ENCODE data around the gene C6orf132.

C6orf132 gene

DNA sequence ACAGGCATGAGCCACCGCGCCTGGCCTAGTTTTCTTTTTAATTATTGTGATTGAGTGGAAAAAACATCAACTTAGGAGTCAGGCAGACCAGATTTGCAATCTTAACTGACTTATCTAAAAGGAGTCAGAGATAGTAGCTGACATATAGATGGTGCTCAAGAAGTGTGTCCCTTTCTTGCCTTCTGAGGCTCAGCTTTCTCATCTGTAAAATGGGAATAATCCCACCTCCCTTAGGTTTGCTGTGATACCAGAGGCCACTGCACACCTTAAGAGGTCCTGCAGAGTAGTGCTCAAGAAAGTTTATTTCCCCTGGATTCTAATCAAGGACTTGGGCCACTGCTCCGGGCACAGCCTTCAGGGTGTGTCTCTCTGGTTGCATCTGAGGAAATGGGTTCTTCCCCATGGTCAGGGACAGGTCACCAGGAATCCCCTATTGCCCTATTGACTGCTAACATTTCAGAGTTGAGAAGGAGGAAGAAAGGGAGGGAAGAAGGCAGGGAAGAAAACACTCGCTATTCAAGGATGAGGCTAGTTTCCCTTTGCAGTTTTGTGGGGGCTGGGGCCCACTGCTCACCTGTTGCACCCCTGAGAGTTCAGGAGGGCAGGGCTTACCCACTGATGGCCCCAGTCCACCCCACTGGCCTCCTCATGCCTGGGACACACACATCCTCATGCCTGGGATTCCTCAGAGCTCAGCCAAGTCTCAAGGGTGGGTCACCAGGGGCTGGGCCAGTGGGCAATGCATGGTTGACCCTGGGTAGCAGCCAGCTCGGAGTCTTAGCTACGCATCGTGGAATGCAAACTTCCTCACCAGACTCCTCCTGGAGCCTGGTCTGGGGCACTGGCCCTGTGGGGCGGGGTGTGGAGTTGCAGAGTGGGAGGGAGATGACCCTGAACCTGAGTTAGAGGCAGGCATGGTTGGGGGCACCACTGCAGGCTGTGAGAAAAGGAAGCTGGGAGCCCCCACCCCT lies 21.2 kb downstream of the C6orf132 start:
- Histone ChIP-seq H3K4me3 (ENCODE audit: low read depth, low read length) (no peak overlapping the region), H3K36me3 (replicated peaks) (peaks cover 14% of the 10 kb centered on the region), H3K27ac (no peak overlapping the region), H3K27me3 (replicated peaks) (no peaks in the 10 kb centered on the region)
- in situ Hi-C loops (cut with HindIII; ENCODE audit: low pct_ligation_motif_present, low sequenced_read_pairs) = no loop called here
- TF ChIP-seq, protein P1, sequence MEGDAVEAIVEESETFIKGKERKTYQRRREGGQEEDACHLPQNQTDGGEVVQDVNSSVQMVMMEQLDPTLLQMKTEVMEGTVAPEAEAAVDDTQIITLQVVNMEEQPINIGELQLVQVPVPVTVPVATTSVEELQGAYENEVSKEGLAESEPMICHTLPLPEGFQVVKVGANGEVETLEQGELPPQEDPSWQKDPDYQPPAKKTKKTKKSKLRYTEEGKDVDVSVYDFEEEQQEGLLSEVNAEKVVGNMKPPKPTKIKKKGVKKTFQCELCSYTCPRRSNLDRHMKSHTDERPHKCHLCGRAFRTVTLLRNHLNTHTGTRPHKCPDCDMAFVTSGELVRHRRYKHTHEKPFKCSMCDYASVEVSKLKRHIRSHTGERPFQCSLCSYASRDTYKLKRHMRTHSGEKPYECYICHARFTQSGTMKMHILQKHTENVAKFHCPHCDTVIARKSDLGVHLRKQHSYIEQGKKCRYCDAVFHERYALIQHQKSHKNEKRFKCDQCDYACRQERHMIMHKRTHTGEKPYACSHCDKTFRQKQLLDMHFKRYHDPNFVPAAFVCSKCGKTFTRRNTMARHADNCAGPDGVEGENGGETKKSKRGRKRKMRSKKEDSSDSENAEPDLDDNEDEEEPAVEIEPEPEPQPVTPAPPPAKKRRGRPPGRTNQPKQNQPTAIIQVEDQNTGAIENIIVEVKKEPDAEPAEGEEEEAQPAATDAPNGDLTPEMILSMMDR (IDR thresholded peaks at IDR 0.05; ENCODE audit: low read depth, low read length, missing control alignments) = no peak
- no peak for DNase-seq

DNA sequence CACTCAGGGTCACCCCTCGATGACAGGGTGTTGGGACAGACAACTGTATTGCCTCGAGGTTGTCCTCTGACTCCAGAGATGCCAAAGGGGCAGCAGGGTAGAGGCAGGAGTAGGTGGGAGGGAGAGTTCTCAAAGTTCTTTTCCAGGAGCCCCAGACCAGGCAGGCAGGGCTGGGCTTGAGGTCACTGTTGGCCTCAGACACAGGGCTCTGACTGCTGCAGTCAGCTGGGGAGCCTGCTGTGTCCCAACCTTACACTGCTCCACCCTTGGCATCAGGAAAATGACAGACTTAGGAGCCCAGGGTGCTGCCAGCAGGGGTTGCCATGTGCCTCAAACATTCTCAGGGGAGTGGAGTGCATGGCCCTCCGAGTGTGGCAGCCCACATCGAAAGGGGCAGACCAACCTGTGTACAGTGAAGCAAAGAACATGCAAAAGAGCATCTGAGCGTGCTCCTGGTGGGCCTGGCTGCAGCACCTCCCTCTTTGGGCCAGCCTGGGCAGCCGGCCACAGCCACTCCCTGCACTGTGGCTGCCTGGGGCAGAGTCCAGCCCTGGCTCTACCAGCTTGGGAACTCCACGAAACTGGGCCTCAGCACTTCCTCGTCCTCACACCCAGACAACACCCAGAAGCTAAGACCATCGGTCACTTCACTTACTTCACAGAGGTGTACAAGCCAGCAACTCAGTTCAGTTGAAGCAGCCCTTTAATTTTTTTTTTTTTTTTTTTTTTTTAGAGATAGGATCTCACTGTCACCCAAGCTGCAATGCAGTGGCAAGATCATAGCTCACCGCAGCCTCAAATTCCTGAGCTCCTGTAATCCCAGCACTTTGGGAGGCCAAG lies 24.0 kb downstream of the C6orf132 start:
- no peak for DNase-seq
- in situ Hi-C loops (cut with HindIII; ENCODE audit: low pct_ligation_motif_present, low sequenced_read_pairs) = no loop called here
- no peak overlapping the region for H3K27ac ChIP-seq
- H3K27me3 ChIP-seq (replicated peaks) = no peaks in the 10 kb centered on the region
- no peak overlapping the region for H3K4me3 ChIP-seq (ENCODE audit: low read depth, low read length)
- TF ChIP-seq, protein P1 (IDR thresholded peaks at IDR 0.05; ENCODE audit: low read depth, low read length, missing control alignments) = no peak
- H3K36me3 ChIP-seq (replicated peaks) = no peaks in the 10 kb centered on the region

DNA sequence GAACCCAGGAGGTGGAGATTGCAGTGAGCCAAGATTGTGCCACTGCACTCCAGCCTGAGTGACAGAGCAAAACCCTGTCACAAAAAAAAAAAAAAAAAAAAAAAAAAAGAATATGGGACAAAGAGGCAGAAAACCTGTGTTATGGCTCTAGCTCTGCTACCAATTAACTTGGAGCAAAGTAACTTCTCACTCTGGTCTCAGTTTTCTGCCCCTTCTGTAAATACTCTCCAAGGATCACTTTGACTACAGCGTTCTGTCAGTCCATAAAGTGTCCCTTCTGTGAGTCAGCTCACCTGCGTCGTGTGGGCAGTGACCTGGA lies 24.6 kb downstream of the C6orf132 start:
- Histone ChIP-seq H3K27me3 (replicated peaks) (no peaks in the 10 kb centered on the region), H3K36me3 (replicated peaks) (no peaks in the 10 kb centered on the region), H3K4me3 (ENCODE audit: low read depth, low read length) (no peak overlapping the region), H3K27ac (no peak overlapping the region)
- no peak for DNase-seq
- in situ Hi-C loops (cut with HindIII; ENCODE audit: low pct_ligation_motif_present, low sequenced_read_pairs) = no loop called here
- TF ChIP-seq, protein P1 (IDR thresholded peaks at IDR 0.05; ENCODE audit: low read depth, low read length, missing control alignments) = no peak

DNA sequence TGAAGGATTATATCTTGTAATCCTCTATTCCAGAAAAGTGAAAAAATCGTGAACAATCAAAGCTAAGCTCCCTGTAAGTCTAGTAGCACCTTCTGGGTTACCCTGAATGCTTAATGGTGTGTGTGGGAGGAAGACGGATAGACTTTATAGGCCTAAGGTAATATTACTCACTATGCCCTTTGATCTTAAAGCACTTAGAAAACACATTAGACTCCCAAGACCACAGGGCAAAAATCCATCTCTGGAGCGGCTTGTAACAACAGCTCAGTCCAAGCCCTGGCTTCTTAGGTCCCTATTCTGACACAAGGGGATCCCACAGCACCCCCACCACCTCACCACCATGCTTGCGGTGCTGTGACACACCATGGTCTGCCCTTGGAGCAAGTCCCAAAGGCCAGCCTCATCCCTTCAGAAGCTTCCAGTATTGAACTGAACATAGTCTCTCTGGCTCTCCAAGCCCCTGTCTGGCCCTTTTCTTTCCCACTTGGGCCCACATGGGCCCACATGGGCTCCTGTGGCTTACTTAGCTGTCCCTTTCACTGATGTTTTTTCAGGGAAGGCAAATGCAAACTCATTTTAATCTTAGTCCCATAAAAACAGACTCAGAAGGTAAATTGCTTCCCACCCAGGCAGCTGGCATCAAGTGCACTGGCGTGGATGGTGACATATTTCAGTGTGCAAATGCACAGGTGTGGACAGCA lies 28.3 kb downstream of the C6orf132 start:
- in situ Hi-C loops (cut with HindIII; ENCODE audit: low pct_ligation_motif_present, low sequenced_read_pairs) = no loop called here
- no peak for DNase-seq
- Histone ChIP-seq H3K4me3 (ENCODE audit: low read depth, low read length) (no peak overlapping the region), H3K27ac (no peak overlapping the region), H3K36me3 (replicated peaks) (peaks cover 3% of the 10 kb centered on the region), H3K27me3 (replicated peaks) (no peaks in the 10 kb centered on the region)
- TF ChIP-seq, protein P1 (IDR thresholded peaks at IDR 0.05; ENCODE audit: low read depth, low read length, missing control alignments) = no peak

DNA sequence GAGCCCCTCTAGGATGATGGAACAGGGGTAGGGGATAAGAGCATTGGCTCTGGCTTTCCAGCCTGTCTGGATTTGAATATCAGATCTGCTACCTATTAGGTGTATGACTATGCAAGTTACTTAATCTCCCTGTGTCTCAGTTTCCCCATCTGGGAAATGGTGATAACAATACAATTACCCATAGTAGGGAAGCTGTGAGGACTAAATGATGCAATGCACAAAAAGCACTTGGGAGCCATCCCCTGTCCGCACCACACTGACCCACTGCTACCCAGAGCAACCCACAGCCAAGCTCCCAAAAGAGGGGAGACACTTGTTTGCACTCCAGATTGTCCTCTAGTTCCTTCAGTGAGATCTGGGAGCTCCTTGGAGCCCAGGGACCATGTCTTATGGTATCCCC lies 30.1 kb downstream of the C6orf132 start:
- peaks cover 7% of the 10 kb centered on the region for H3K36me3 ChIP-seq (replicated peaks)
- in situ Hi-C loops (cut with HindIII; ENCODE audit: low pct_ligation_motif_present, low sequenced_read_pairs) = no loop called here
- DNase-seq = no peak
- no peaks in the 10 kb centered on the region for H3K27me3 ChIP-seq (replicated peaks)
- no peak overlapping the region for H3K4me3 ChIP-seq (ENCODE audit: low read depth, low read length)
- no peak overlapping the region for H3K27ac ChIP-seq
- TF ChIP-seq, protein P1 (IDR thresholded peaks at IDR 0.05; ENCODE audit: low read depth, low read length, missing control alignments) = no peak
